Activated CD8-positive, alpha-beta memory T cell treated with anti-CD3 and anti-CD28 coated beads for 36 hours (primary cell): ENCODE data around the gene A4GALT. TPM values are rescaled to one million over a fixed set of nuclear protein-coding genes. Genes with fewer than 3 reads are reported as not detected.
"Not testable (repeated sequence)": the region's sequence is repeated elsewhere in the genome, so short reads cannot be mapped to it uniquely, and the experiment has no call there.

Source experiments
- CTCF ChIA-PET: fragments of 350-600 bp; sonication (Branson Sonifier 250); formaldehyde crosslinking; loops from one replicate; lab custom pipeline; 2021; ENCODE audit warnings: antibody characterized with exemption; lab: Charles Lee
- POLR2A ChIA-PET: fragments of 350-600 bp; sonication (Branson Sonifier 250); formaldehyde crosslinking; loops from one replicate; lab custom pipeline; 2021; ENCODE audit warnings: antibody characterized with exemption; lab: Charles Lee
- total RNA-seq, 2 experiments: library from RNA; stranded (reverse); gene quantifications; one replicate each; pipeline ENCODE4 v1.2.3, GENCODE V29; 2021

The A4GALT gene
- total RNA-seq, 2 experiments from 2014 or later: not detected

DNA sequence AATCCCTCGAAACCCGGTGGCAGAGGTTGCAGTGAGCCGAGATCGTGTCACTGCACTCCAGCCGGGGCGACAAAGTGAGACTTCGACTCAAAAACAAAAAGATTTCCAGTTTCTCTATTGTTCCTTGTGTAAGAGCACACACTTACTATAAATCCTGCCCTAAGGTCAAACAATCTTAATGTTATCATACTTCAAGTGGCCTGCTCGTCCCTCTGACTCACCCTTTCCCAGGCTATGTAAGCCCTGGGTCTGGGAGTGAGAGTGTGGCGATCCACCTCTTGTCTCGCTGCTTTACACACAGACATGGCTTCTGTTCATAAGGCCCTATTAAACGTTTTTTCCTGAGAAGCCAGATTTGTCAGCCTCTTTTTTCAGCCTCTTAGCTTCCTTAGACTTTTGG is 24.4 kb upstream of the A4GALT start:
- POLR2A ChIA-PET: no interaction called here
- CTCF ChIA-PET: no interaction called here

DNA sequence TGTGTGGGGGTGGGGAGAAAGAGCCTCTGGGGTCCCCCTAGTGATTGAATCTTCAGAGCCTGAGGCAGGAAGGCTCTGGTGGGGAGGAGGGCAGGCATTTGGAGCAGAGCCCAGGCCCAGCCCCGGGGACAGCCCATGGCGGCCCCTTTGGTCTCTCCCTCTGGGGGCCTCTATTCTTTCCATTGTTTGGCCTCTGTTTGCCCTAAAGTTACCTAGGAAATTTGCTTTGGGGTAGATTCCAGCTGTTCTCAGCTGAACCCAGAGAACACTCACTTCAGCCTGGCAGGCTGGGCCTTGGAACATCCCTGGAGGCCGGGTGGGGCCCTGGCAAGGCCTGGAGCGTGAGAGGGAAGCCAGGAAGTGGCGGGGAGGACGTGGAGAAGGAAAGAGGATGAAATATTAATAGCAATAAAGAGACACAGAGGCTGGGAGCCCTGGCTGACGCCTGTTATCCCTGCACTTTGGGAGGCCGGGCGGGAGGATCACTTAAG is 22.9 kb upstream of the A4GALT start:
- CTCF ChIA-PET: no interaction called here
- POLR2A ChIA-PET: no interaction called here

DNA sequence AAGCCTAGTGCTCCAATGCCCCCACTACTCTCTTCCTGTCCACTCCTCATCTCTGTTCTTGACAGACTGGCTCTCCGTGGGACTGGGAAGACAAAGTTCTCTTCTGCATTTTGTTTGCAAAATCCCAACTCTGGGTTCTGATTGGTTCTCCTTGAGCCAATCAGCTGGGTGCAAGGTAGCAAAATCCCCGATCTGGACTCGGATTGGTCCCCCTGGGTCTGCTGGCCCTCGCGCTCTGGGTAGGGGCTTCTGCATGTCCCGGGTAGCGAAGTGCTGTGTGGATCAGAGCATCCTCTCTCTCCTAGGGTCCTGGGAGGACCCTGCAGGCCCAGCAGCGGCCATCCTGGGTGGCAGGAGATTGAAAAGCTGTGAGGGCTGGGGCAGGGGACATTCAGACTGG is 22.3 kb upstream of the A4GALT start:
- ChIA-PET POLR2A (no interaction called here), CTCF (no interaction called here)

DNA sequence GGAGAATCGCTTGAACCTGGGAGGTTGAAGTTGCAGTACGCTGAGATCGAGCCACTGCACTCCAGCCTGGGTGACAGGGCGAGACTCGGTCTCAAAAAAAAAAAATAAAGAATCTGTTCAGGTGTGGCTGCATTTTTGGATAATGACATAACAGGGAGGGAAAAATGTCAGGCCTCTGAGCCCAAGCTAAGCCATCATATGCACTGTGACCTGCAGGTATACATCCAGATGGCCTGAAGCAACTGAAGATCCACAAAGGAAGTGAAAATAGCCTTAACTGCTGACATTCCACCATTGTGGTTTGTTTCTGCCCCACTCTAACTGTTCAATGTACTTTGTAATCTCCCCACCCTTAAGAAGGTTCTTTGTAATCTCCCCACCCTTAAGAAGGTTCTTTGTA is 19.6 kb upstream of the A4GALT start:
- POLR2A ChIA-PET, CTCF ChIA-PET: not testable (repeated sequence)

DNA sequence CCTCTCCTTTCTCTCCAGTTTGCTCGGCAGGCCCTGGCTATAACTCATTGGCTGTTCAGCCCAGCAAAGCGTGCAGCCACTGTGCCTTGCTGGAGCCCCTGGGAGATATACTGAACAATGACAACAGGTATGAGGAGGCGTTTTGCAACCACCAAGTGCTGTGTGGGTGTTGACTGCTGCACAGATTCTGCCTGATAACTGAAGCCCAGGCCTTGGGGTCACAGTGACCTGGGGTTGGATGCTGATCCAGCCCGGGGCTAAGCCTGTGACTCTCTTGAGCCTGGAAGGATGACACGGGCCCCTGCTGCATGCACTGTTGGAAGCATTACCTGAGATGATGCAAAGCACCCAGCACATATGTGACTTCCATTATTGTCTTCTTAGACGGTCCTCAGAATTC is 13.7 kb upstream of the A4GALT start:
- ChIA-PET POLR2A (no interaction called here), CTCF (interaction anchor here (0.6 kb wide), 1 partner anchor 402 kb away, joined by 3 read pairs; no protein-coding TSS in a partner anchor)

DNA sequence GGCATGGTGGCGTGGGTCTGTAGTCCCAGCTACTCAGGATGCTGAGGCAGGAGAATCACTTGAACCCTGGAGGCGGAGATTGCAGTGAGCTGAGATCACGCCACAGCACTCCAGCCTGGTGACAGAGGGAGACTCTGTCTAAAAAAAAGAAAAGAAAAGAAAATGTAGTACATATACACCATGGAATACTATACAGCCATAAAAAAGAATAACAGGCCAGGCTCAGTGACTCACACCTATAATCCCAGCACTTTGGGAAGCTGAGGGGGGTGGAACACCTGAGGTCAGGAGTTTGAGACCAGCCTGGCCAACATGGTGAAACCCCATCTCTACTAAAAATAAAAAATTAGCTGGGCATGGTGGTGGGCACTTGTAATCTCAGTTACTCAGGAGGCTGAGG is 12.7 kb upstream of the A4GALT start:
- POLR2A ChIA-PET, CTCF ChIA-PET: not testable (repeated sequence)

DNA sequence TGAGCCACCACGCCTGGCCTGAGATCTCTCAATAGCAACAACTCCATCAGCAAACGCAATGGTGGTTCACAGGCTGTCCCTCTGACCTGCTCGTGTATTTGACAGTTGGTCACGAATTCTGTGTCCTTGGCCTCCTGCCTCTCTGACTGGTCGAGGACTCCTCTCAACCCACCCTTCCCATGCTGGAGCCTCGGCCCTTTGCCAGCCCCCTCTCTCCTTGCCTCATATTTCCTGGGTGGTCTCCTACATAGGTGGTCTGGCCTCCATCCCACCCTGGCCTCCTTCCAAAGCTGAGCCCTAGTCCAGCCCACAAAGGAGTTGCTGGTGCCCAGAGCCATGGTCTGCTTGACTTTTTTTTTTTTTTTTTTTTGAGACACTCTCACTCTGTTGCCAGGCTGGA is 11.4 kb upstream of the A4GALT start:
- ChIA-PET CTCF (interaction anchor here (0.7 kb wide), 2 partner anchors 329 to 556 kb away, joined by 3 read pairs; no protein-coding TSS in a partner anchor), POLR2A (no interaction called here)

DNA sequence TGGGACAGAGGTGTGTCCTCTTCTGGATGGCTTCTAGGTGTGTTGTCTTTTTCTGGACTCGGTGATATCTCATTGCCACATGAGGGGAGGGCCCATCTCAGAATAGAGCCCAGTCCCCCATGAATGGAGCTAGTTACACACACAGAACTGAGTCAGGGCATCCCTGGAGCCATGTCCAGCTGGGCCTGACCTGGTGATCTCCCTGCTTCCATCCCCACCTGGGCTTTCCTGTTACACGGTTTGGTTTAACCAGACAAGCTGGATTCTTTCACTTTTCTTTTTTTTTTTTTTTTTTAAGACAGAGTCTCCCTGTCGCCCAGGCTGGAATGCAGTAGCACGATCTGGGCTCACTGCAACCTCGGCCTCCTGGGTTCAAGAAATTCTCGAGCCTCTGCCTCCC is 6.1 kb upstream of the A4GALT start:
- ChIA-PET CTCF (interaction anchor here (0.9 kb wide), 1 partner anchor 28 kb away, joined by 3 read pairs; no protein-coding TSS in a partner anchor), POLR2A (no interaction called here)

DNA sequence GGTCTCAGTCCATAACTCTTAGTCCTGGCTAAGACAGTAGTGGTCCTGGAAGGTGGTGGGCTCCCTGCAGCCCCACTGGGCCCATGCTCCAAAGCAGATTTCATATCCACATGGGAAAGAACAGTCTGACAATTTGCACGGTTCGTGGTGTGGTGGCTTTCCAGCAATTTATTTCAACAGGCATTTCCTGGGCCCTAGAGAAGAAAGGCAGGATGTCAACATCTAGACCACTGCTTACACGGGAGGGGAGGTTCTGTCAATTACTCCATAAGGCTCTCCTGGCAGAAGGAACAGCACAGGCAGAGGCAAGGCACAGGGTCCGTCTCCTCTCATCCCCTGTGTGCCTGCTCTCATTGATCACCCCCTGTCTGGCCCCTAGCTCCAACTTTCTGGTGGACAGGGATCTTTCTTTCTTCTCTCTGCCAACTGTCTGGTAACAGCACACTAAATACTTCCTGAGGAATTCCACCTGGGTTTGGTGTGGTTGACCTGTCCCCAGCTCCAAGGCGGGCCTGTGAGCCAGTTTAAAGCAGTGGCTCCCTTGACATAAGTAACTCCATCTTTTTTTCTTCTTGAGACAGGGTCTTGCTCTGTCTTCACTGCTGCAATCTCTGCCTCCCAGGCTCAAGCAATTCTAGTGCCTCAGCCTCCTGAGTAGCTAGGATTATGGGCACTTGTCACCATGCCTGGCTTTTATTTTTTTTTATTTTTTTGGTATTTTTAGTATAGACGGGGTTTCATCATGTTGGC is 5.1 kb upstream of the A4GALT start:
- ChIA-PET POLR2A (no interaction called here), CTCF (interaction anchor here (0.7 kb wide), 1 partner anchor 24 kb away, joined by 3 read pairs; no protein-coding TSS in a partner anchor)

DNA sequence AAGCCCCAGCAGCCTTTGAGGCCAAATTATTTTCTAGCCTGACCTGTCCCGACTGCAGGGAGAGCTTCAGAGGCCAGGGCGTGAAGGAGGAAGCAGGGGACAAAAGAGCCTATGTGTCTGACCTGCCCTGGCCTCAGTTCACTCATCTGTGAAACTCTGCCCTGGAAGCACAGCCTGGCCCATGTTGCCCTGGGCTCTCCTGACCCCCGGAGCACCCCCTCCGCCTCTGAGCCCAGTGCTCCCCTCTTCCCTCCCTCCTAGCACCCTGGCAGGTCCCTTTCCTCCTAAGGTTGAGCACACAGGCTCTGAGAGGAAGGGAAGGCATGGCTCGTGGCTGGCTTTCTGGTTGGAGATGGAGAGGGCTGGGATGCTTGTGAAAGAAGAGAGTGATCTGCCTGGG is 3.4 kb upstream of the A4GALT start:
- CTCF ChIA-PET: no interaction called here
- POLR2A ChIA-PET: no interaction called here

DNA sequence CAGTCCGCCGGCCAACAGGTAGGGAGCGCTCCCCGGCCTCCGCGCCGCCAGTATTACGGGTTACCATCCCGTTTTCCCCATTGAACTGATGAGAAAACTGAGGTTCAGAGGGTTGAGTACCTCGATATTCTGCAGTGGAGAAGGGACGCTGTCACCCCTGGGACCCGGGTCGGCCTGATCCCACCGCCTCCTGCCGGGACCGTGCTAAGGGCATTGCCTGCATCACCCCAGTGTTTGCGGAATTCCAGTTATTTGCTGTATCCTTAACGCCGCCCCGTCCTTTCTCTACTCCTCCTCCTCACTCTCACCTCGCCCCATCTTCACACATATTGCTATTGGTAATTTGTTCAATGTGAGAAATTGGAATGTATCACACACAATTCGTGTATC is 370 bp upstream of the A4GALT start:
- CTCF ChIA-PET: no interaction called here
- POLR2A ChIA-PET: interaction anchor here (0.6 kb wide), 1 partner anchor 58 kb away, joined by 4 read pairs; no protein-coding TSS in a partner anchor

DNA sequence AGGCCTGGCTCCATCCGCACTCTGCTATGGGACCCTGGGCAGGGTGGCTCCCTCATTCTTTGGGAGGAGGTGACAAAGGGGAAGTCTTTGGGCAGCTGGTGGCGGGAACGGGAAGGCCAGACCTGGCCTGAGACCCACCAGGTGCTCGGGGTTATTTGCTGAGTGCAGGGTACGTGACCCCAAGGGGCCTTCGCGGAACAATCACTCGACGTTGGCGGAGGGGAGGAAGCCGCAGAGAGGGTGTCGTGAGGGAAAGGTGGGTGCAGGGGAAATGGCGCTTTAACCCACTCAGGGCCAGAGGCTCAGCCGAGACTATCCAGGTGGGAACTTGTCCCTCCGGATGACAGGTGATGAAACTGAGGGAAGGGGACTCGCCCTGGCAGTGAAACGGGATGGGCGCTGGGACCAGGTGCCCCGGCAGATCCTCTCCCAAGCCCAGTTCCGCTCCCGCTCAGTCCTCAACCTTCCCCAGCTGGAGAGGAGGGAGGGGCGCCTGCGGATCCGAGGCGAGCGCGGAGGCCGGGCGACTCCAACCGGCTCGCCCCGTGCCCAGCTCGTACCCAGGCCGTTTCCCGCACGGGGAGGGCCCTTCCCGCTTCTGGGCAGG is 911 bp downstream of the A4GALT start:
- POLR2A ChIA-PET: interaction anchor here (0.6 kb wide), 1 partner anchor 9 kb away, joined by 3 read pairs; no protein-coding TSS in a partner anchor
- CTCF ChIA-PET: no interaction called here

DNA sequence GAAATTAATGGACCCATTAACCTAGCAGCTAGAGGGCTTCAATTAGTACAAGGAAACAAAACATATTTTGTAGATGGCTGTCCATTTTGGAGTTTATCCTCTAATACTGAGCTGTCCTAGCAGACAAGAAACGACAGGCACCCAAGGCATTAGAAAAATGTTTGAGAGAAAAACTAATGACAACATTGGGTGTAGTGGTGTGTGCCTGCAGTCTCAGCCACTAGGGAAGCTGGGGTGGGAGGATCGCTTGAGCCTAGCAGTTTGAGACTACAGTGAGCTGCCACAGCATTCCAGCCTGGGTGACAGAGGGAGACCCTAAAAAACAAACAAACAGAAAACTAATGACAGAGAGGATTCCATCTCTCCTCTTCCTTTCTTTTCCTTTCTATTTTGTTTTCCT is 1.5 kb downstream of the A4GALT start:
- POLR2A ChIA-PET: interaction anchor here (0.6 kb wide), 1 partner anchor 8 kb away, joined by 3 read pairs; no protein-coding TSS in a partner anchor
- CTCF ChIA-PET: interaction anchor here (0.7 kb wide), 1 partner anchor 11 kb away, joined by 3 read pairs; no protein-coding TSS in a partner anchor

DNA sequence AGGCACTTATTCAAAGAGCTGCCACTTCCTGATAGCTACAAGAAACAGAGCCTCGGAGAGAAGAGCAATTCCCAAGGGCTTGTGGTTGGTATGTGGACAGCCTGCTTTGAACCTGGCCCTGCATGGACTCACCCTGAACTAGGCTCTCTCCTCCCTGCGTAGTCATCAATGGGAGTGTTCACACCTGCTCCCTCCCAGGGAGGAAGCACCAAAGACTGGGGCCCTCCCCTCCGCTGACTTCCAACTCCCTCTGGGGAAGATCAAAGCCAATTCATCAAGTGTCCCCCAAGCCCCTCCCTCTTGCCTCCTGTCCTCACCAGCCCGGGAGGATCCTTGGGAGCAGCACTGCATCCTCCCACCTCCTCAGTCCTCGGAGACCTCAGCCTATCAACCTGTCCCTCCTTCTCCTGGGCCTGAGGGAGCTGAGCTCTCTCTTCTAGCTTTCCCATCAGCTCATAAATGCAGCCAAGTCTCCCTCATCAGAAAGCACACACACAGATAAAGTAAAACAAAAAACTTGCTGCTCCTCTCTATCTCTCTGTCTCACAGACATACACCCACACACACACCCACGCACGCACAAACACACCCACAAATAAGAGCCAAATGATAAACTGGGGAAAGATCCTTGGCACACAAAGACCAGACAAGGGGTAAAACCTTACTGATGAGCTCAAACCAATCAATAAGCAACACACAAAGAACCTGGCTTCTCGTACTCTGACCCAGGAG is 3.3 kb downstream of the A4GALT start:
- CTCF ChIA-PET: interaction anchor here (0.5 kb wide), 1 partner anchor 337 kb away, joined by 3 read pairs; no protein-coding TSS in a partner anchor

DNA sequence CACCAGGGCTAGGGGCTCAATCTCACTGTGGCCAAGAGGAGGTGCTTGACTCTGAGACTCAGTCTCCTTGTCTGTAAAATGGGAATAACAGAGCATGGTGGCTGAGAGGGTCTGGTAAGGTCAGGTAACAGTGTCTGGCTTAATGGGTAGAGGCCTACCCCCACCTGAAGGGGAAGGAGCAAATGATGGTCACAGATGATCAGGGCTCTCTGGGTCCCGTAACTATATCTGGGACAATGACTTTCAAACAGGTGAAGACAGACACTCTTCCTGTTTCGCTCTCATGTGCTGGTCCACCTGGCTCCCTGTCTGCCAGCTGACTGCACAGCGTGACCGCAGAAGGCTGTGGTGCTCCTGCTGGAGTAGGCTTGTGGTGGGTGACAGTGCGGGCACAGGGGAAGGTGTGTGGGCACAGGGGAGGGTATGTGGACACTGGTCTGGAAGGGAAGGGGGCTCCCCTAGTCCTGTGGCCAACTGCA is 4.0 kb downstream of the A4GALT start:
- ChIA-PET POLR2A (no interaction called here), CTCF (no interaction called here)

More for the DNA sequence above, 3.3 kb downstream of the A4GALT start:
- POLR2A ChIA-PET: interaction anchor here (0.5 kb wide), 1 partner anchor 247 kb away, joined by 3 read pairs; no protein-coding TSS in a partner anchor

DNA sequence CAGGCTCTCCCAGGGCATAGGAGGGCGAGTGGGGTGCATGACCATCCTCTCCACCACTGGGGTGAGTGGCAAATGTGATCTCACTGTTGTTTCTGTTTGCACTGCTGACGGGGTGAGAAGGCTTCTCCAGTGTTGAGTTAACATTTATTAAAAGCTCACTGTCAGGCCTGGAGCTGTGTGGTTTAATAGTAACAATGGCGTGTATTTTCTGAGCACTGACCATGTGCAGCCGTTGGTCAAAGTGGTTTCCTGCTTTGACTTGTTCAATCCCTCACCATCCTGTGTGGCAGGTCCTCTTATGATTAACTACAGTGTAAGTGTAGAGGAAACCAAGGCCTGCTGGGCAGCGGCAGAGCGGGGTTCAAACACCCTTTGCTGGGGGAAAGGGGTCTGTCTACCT is 4.4 kb downstream of the A4GALT start:
- ChIA-PET POLR2A (no interaction called here), CTCF (no interaction called here)

DNA sequence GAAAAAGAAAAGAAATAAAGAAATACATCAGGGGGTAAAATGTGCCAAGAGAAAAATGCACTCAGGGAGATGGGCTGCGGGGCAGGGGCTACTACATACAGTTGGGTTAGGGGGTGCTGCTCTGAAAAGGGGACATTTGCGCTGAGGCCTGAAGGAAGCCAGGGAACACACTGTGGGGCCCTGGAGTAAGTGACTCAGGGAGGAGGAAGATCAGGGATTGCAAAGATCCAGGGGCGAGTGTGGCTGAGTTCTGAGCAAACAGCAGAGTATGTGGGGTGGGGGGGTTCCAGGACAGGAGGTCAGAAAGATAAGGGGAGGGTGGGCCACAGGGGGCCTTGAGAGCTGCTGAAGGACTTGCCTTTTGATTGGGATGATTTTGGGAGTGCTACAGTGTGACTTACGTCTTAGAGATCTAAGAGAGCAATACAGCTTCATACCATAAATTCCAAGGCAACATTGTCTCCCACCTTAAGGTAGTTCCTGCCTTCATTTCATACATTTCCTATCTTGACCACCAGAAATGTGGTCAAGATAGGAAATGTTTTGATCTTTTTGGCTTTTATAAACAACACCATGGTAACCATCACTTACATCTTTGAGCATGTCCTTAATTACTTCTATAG is 5.8 kb downstream of the A4GALT start:
- ChIA-PET POLR2A (no interaction called here), CTCF (no interaction called here)

DNA sequence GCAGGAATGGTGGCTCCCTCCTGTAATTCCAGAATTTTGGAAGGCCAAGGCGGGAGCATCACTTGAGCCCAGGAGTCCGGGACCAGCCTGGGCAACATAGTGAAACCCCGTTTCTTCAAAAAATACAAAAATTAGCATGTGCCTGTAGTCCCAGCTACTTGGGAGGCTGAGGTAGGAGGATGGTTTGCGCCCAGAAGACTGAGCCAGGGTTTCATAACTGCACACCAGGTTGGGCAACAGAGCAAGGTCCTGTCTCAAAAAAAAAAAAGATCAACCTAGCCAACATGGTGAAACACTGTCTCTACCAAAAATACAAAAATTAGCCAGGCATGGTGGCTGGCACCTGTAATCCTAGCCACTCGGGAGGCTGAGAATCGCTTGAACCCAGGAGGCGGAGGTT is 6.4 kb downstream of the A4GALT start:
- ChIA-PET POLR2A (no interaction called here), CTCF (no interaction called here)
